Fibroblast of the aortic adventitia (primary cell): ENCODE results near the gene ADAMTSL1. TPM values are rescaled to one million over a fixed set of nuclear protein-coding genes. Genes with fewer than 3 reads are reported as not detected.

Experiments
- DNase-seq: peaks from one replicate; pipeline ENCODE4 v3.0.0-alpha.2; 2010; ENCODE audit warnings: low read depth
- H3K4me3 ChIP-seq: 2 replicates; pipeline ENCODE4 v1.5.1; 2011; ENCODE audit warnings: low read depth, mild to moderate bottlenecking, control low read depth, low read length, moderate library complexity
- total RNA-seq: library from RNA; depleted of rRNA; stranded (reverse); fragments of >200 nt; gene quantifications from 2 replicates; pipeline ENCODE4 v1.2.3, GENCODE V29; 2012; ENCODE audit warnings: low replicate concordance
- TF ChIP-seq, protein P1 (sequence below): IDR thresholded peaks from 2 replicates; pipeline ENCODE4 v1.5.1; 2011; ENCODE audit warnings: mild to moderate bottlenecking, low read length, control low read depth, inconsistent platforms; ENCODE audit not compliant: insufficient read depth

Gene ADAMTSL1
- total RNA-seq, 1 donor: 179 TPM

DNA sequence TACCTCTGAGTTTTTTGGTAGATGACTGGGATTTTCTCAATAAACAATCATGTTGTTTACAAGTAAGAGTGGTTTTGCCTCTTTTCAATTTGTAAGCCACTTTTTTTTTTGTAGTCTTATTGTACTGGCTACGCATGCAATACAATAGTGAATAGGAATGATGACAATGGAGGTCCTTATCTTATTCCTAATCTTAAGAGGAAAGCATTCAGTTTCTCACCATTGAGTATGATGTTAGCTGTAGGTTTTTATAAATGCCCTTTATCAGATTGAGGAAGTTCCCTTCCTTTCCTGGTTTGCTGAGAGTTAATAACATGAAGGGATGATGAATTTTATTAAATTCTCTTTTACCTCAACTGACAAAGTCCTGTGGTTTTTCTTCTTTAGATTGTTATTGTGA is 155.2 kb downstream of the ADAMTSL1 start:
- no peak overlapping the region for H3K4me3 ChIP-seq
- TF ChIP-seq, protein P1, sequence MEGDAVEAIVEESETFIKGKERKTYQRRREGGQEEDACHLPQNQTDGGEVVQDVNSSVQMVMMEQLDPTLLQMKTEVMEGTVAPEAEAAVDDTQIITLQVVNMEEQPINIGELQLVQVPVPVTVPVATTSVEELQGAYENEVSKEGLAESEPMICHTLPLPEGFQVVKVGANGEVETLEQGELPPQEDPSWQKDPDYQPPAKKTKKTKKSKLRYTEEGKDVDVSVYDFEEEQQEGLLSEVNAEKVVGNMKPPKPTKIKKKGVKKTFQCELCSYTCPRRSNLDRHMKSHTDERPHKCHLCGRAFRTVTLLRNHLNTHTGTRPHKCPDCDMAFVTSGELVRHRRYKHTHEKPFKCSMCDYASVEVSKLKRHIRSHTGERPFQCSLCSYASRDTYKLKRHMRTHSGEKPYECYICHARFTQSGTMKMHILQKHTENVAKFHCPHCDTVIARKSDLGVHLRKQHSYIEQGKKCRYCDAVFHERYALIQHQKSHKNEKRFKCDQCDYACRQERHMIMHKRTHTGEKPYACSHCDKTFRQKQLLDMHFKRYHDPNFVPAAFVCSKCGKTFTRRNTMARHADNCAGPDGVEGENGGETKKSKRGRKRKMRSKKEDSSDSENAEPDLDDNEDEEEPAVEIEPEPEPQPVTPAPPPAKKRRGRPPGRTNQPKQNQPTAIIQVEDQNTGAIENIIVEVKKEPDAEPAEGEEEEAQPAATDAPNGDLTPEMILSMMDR: no peak
- DNase-seq: peak; percentile 60

DNA sequence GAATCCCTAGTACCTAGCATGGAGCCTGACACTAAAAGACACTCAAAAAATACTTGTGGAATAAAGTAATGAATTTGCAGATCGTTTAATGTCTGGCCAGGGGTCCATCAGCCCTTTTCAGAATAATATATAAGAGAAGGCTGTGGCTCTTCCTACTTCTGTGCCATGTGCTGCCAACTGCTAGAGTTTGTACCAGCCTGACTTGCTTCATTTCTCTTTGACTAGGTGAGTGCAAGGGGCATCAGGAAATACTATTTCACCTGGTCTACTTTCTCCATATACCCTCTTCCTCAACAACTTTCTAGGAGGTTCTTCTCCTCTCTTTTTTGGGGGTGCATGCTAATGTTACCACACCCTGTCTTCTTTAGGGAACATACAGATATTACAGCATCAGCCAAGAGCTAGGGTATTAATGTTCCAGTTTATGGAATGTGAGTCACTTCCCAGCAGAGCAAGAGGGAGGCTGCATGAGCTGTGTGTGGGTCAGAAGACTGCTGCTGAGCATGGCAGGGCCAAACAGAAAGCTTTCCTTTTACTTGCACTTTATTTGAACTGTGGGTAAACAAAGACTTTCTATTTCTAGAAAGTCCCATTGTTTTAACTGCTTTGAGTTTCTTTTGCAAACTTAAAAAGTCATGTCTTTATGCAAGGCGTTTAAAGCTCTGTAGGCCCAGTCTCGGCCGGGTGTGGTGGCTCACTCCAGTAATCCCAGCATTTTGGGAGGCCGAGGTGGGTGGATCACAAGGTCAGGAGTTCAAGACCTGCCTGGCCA is 158.9 kb downstream of the ADAMTSL1 start:
- no peak overlapping the region for H3K4me3 ChIP-seq
- peak; percentile 94 for DNase-seq
- TF ChIP-seq, protein P1: no peak

DNA sequence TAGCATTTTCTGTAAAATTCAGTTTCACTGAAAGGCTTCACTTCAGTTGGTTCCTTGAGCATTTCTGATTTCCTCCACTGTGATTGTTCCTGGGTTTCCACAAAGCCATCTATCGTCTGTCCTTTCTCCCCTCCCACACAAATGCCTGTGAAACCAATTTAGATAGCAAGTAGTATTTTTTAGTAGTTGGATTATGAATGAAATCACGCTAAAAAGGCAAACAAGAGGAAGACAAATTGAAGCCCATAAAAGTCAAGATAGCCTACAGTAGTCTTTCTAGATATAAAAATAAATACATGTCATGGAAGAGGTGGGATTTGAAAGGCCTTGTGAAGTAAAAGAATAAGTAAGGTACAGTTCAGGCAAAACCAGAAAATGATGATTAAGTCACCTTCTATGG is 162.8 kb downstream of the ADAMTSL1 start:
- DNase-seq: no peak
- TF ChIP-seq, protein P1: no peak
- H3K4me3 ChIP-seq: no peak overlapping the region

DNA sequence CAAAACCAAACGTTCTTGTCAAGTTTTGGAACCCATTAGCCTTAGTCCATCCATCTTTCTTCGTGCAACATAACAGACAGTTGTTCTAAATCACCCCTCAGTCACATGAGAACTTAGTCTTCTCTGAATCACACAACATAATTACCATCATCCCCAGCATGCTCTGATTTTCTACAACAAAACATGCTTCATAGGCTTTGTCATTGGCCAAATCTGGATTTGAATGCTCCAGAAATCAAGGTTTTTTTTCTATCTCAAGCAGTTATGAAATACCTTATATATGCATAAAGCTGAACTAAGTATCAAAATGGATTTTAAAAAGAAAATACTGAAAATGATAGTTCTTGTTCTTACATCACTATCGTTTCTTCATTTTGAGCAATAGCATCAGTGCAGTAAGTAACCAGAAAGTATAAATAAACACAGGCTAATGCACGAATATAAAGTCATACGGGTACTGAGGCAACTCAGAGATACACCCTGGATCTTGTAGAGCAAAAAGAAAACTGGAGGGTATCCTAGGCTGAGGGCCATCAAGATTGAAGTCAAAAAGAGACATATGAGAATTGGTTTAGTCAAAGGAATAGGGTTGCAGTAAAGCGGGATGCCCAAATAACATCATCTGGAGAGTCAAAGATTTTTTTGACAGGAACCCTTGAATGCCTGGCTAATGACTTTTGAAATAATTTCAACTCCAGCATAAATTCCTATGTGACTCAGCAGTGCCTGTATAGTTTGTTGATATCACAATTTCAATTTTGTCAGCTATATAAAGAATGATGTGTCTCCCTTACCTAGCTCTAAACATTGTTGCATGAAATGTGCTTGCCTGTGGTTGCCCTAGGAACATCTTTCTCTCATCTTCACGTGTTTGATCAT is 164.7 kb downstream of the ADAMTSL1 start:
- no peak overlapping the region for H3K4me3 ChIP-seq
- TF ChIP-seq, protein P1: no peak
- DNase-seq: peak; percentile 58

DNA sequence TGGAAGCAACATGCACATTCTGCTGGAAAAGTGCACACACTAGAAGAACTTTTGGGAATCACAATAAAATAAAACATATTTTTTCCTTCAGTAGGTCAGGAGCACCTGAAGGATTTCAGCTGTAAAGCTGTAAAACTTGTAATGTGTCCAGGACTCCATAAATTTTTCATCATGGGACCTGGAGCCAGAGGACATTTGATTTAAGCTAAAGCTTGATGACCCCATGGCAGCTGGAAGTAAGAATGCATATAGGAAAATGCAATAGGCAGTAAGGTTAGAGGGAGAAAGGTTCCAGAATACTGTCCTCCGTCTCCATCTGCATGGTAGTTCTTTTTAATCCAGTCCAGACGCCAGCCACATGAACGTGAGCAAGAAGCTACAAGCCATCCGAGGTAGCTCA is 166.0 kb downstream of the ADAMTSL1 start:
- H3K4me3 ChIP-seq: no peak overlapping the region
- TF ChIP-seq, protein P1: no peak
- no peak for DNase-seq

DNA sequence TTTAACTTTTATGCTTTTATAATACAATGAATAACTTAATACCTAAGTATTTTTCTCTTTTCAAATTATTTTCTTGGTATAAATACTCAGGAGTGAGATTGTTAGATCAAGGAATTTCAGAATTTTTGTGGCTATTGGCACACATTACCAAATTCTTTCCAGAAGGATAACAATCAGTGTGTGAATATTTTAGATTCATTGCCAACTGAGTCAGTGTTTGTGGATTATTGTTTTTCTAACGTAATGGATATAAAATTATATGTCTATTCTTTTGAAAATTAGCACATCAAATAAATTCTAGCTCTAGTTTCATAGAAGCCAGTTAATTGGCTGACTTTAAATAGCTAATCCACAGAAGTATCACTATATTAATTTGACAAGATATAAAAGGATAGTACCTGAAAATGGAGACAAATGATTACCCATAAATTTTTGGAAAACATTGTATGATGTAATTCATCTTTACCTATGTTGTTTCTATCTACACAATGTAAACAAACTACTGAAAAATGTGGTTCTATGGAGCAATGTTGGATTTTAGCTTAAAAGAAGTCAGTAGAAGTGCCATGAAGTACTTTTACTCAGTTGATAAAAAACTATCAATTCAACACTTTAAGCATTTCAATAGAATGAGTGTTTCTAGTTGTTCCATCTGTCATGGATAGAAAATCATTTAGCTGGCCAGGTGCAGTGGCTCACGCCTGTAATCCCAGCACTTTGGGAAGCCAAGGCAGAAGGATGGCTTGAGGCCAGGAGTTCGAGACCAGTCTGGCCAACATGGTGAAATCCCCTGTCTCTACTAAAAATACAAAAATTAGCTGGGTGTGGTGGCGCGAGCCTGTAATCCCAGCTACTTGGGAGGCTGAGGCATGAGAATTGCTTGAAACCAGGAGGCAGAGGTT is 185.1 kb downstream of the ADAMTSL1 start:
- TF ChIP-seq, protein P1: no peak
- no peak overlapping the region for H3K4me3 ChIP-seq
- peak; percentile 91 for DNase-seq
